ENCODE measurements around the gene PARK7.
"Not testable (repeated sequence)": the region's sequence is repeated elsewhere in the genome, so short reads cannot be mapped to it uniquely, and the experiment has no call there.

PARK7 gene

DNA sequence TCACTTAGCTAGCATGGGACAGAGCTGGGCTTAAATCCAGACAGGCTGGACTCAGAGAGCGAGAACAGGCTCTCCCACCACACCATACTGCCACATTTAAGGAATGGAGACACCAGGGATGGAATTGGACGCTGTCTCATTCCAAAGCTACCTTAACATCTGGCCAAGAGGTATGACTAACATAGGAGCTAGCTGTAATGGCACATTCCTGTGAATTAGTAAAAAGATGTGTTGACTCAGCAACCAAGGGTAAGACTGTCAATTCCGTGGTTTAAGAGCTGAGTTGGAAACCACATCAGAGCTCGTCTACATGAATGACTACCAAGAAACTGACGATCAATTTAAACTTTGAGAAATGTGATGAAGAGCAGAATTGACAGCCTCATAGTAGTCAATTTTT lies 12.6 kb upstream of the PARK7 start:
- DNase-seq, result no peak

DNA sequence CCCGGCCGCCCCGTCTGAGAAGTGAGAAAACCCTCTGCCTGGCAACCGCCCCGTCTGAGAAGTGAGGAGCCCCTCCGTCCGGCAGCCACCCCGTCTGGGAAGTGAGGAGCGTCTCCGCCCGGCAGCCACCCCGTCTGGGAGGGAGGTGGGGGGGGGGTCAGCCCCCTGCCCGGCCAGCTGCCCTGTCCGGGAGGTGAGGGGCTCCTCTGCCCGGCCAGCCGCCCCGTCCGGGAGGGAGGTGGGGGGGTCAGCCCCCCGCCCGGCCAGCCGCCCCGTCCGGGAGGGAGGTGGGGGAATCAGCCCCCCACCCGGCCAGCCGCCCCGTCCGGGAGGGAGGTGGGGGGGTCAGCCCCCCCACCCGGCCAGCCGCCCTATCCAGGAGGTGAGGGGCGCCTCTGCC lies 8.7 kb upstream of the PARK7 start:
- DNase-seq, result not testable (repeated sequence)

DNA sequence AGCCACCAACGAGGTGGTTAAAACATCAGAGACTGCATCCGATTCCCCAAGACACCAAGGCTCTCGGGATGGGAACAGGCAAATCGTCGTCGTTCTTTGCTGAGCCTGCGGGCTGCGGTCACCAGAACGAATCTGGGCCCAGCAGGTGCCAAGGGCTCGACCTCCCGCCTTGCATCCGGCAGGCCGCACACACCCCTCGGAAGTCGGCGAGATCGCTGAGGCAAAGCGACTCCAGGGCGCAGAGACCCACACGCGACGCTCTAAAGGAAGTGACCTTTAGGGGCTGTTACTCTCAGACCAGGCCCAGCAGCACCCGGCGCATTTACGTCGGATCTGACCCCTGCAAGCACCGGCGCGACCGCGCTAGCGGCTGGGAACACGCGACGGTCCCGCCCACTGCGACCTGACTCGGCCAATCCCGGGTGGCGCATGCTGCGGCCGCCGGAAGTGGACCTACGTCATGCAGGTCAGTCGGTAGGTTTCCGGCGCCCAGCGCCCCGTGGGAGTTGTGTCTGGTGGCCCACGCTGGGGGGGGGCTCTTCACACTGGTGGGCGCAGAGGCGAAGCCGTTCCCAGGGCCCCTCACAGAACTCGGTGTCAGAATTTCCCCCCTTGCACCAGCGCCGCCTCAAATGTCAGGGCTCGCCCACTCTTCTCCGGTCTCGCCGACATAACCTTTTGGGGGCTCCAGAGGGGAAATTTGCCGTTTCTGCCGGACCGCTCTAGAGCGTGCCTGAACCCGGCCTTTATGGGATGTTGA lies 7.5 kb upstream of the PARK7 start:
- peak; percentile 86 for DNase-seq

DNA sequence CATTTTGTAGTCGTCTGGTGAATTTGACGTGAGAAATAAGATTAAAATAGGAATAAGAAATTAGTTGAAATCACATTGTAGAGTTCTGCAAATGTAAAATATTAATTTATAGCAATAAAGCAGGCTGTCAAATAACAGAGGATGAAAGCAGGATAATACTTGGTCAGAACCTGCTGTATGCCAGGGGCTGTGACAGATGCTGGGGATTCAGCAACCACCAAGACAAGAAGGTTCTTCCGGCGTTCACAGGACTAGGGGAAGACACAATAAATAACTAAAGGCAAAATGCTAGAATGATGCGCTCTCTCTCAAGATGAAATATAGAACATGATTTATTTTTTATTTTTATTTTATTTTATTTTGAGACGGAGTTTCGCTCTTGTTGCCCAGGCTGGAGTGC lies 6.8 kb upstream of the PARK7 start:
- DNase-seq, result no peak

DNA sequence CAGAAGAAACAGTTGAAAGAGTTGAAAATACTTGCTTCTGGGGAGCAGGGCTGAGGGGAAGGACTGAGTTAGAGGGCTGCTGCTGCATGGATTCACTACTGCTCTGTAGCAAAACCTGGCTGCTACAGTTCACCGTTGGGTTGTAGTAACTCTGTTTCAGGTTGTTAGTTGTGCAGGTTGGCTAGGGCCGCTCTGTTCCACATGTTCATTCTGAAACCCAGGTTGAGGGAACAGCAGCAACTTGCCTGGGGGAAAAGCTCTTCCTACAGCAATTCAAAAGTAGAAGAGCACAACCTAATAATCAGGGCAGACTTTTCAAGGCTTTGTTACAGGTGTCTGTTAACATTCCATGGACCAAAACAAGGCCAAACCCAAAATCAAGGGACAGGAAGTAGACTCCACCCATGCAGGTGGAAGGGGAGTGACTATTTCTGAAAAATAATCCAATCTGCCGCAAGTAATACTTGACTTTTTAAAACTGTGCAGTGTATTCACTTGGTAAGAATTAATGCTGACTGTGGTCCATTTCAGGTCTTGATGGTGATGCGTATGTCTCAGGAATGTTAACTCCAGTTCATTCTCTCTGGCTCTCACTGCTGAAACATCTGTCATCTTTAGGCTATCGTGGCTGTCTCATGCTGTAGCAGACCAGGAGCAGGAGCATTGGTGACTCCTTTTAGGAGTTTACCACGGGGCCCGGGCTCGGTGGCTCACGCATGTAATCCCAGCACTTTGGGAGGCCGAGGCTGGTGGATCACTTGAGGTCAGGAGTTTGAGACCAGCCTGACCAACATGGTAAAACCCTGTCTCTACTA lies 5.1 kb upstream of the PARK7 start:
- DNase-seq, result no peak

DNA sequence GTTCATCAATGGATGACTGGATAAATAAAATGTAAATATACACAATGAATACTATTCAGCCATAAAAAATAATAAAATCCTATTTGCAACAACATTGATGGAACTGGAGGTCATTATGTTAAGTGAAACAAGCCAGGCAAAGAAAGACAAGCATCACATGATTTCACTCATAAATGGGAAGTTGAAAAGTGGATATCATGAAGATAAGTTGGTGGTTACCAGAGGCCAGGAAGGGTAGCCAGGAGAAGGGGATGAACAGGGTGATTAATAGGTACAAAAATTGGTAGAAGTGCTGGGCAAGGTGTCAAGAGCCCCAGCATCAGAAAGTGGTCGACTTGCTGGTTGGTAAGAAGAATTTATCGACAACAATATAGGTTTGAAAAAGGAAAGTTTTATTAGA lies 1.3 kb upstream of the PARK7 start:
- DNase-seq, result no peak

DNA sequence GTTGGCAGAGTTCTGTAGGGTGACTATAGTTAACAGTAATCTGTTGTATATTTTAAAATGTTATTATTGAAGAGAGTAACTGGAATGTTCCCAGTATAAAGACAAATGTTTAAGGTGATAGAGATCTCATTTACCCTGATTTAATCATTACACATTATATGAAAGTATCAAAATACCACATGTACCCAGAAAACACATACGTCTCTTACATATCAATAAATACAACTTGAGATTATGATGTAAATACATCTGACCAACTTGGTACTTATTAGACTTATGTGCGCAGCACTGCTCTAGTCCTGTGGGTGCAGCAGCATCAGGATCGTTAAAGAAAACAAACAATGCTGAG lies 670 bp upstream of the PARK7 start:
- DNase-seq, result no peak

DNA sequence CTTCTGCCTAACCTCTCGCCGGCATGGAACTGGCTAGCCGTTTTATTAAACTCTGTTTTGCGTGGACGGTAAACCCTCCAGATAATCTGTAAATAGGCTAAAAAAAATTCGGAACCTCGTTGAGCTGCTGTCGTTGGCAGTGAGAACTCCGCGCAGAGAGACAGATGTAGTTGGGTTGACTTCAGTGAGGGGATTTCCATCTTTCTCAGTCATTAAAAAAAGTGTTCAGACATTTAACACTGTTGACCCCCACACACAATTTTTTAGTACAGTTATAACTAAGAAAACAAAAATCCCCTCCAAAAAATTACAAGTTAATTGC lies 464 bp downstream of the PARK7 start:
- DNase-seq, result peak; percentile 53

DNA sequence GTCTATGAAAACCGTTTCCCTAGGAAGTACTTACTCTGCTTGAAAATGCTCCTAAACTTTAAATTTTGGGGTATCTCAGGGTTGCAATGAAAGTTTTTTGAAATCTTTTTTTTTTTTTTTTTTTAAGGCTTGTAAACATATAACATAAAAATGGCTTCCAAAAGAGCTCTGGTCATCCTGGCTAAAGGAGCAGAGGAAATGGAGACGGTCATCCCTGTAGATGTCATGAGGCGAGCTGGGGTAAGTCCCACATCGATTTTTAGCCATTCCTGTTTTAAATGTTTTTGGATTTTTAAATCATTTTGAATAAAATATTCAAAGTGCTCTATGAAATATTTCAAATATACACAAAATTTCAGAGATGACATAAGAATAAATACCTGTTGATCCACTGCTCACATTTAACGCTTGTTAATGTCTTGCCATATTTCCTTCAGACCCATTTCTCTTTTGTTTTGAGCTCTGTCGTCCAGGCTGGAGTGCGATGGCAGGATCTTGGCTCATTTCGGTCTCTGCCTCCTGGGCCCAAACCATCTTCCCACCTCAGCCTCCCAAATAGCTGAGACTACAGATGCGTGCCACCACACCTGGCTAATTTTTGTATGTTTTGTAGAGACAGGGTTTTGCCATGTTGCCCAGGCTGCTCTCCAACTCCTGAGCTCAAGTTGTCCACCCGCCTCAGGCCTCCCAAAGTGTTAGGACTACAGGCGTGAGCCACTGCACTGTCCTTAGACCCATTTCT lies 1.3 kb downstream of the PARK7 start:
- DNase-seq, result no peak

DNA sequence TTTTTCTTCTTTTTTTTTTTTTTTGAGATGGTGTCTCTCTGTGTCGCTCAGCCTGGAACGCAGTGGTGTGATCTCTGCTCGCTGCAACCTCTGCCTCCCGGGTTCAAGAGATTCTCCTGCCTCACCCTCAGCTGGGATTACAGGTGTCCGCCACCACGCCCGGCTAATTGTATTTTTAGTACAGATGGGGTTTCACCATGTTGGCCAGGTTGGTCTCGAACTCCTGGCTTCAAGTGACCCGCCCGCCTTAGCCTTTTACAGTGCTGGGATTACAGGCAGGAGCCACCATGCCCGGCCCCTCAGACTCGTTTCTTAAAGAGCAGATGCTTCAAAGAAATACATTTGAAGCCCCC lies 1.8 kb downstream of the PARK7 start:
- DNase-seq, result not testable (repeated sequence)

DNA sequence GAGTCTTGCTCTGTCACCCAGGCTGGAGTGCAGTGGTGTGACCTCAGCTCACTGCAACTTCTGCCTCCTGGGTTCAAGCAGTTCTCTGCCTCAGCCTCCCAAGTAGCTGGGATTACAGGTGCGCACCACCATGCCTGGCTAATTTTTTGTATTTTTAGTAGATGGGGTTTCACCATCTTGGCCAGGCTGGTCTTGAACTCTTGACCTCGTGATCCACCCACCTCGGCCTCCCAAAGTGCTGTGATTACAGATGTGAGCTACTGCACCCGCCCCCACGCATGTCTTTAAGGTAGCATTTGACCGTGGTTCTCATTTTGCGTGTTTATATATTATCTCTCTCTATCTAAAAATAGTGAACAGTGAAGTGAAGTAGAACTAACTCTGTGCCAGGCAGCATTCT lies 2.3 kb downstream of the PARK7 start:
- DNase-seq, result not testable (repeated sequence)

DNA sequence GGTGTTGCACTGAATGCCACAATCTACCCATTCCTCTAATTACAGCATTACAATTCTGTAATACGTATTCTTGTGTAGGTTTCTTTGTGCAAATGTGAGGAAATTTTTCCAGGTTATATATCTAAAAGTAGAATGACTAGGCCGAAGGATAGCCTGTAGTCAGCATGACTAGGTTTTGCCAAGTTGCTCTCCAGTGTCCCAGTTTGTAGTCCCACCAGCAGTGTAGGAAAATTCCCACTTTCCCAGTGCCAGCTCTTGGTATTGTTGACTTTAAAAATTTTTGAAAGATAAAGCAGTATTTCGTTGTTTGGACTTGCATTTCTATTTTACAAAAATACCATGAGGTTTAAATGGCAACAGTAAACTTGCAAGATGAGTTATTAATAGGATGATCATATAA lies 3.0 kb downstream of the PARK7 start:
- DNase-seq, result no peak

DNA sequence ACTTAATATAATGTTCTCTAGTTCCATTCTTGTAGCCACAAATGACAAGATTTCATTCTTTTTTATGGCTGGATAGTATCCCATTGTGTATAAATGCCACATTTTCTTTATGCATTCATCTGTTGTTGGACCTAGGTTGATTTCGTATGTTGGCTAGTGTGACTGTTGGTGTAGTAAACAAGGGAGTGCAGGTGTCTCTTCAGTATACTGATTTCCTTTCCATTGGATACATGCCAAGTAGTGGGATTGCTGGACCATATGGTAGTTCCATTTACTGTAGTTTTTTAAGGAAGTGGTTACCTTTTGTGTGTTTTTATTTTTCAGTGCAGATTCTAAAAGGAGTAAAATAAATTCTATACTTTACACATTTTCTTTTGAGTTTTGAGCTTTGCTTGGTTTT lies 5.7 kb downstream of the PARK7 start:
- DNase-seq, result no peak

DNA sequence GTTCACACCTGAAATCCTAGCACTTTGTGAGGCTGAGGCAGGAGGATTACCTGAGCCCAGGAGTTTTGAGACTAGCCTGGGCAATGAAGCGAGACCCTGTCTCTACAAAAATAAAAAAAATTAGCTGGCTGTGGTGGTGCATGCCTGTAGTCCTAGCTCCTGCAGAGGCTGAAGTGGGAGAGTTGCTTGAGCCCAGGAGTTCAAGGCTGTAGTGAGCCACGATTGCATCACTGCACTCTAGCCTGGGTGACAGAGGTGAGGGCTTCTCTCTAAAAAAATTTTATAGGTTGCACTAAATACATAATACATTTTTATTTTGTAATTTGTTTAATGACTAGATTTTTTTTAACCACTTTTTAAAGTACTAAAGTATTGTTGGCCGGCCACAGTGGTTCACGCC lies 6.1 kb downstream of the PARK7 start:
- DNase-seq, result no peak

DNA sequence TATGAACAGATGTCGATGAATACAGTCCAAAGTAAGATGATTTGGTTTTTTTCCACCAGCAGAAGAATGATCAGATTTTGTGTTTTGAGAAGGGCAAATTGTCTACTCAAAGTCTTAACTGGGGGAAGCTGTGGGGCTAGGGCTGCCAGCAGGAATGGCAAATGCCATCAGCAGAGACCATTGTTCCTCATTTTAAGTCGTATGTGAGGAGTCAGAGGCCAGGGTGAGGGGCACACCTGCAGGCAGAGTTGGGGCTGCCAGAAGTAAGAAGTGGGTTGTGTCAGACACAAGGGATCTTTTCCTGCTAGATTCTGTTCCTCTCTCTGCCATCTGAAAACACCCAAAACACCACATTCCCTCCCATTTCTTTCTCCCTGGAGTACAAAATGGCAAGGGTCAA lies 8.7 kb downstream of the PARK7 start:
- DNase-seq, result no peak

DNA sequence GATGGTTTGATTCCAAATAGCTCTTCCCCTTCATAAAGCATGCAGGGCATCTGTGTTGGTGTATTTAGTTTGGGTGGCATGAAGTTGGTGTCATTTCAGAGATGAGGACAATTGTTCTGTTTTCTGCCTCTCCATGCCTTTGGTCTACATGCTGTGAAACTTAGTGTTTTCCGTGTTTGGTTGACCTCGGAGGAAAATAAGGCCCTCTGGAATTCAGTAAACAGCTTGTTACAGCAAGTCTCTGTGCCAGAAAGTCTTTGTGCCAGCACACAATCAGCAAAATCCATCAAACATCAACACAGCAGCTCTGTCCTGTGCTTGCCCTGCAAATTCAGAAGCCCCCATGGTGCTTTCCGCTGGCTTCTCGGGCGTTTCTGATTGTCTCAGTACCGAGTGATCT lies 9.5 kb downstream of the PARK7 start:
- no peak for DNase-seq

DNA sequence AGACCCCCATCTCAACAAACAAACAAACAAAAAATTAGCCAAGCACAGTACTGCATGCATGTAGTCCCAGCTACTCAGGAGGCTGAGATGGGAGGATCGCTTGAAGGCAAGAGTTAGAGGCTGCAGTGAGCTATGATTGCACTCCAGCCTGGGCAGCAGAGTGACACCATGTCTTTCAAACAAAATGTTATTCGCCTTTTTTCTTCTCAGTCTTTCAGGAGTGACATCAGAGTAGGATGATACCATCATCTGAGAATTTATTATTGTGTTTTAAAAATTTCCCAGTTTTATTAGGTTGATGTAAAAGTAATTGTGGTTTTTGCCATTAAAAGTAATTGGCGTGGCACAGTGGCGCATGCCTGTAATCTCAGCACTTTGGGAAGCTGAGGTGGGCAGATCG lies 10.8 kb downstream of the PARK7 start:
- no peak for DNase-seq

DNA sequence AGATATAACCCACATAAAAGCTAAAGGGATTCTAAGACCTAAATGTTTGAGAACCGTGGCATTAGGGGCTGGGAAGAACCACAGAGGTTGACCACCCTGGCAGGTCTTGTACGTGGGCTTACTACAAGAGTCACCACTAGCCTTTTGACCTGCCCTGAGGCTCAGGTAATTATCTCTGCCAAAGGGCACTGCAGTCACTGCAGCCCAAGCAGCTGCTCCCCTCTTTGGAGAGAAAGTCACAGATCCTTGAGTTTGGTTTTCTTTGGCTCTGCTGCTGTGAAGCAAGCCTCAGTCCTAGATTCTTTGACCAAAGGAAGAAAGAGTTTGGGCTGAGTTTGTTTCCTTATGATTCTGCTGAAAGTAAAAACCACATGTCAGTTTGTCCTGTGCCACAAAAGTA lies 11.6 kb downstream of the PARK7 start:
- no peak for DNase-seq

DNA sequence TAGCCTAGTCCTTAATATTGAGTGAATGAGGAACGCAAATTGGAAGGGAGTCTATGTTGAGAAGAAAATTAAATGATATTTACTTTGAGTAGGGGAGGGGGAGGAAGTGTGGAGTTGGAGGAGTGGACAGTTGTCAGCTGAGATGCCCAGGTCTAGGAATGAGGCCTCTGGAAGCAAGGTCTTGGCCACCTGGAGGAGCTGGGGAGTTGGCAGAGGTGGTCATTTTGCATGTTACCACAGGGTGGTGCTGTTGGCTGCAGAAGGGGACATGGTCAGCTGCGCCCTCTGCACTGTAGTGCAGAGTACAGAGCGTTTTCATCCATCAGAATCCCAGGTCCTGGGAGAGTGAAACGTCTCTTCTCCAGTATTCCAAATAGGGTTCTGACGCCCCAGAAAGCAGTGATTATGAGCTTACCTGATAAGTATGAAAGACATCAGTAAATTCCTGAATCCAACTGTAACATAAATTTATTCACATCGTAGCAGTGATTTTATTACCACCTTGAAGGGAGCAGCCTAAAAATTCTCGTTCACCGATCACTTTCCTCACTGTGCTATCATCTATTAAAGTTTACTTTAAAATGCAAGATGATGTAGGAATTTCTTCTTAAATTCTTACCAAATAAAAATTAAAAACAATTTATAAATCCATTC lies 13.8 kb downstream of the PARK7 start:
- peak; percentile 6 for DNase-seq

DNA sequence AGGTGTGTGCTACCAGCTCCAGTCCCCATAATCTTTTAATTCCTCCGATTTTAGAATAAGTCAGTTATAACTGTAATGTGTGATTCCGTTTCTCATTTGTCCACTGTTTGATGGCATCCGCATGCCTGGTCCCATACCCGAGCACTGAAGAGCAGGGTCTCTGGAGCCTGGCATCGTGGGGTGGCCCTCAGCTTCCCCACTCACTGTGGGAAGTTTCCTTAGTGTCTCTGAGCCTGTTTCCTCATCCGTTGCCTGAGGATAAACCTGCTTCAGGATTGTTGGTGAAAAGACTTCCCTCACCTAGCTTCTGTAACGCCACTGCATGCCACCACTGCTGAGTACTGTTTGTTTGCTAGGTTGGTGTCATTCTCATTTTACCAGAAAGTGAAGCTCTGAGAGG lies 19.5 kb downstream of the PARK7 start:
- no peak for DNase-seq

DNA sequence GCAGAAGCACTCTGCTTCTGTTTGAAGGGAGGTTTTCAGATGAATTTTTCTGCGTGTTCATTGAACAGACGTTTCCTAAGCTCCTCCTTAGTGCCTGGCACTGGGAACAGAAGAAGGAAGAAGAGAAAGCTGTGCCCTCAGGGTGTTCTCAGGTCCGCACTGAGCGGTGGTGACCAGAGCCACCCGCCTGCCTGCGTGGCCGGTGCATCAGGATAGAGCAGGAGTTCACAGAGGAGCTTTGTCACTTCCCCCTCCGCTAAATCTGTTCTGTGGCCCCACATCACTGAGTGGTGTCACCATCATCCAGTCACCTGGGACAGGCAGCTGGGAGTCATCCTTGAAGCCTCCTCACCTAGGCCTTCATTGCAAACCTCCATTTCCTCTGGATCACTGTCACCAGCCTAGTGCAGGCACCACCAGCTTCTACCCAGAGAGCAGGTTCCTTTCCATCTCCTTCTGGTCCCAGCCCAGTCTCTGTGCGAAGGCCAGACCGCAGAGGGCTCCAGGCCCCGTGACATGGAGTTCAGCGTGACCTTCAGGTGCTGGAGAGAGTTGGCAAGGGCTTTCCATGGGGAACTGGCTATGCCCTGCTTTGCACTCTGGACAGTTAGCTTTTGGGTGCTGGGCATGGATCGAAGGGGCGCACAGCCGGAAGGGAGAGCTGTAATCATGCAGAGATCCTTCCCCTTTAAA lies 21.7 kb downstream of the PARK7 start:
- no peak for DNase-seq

DNA sequence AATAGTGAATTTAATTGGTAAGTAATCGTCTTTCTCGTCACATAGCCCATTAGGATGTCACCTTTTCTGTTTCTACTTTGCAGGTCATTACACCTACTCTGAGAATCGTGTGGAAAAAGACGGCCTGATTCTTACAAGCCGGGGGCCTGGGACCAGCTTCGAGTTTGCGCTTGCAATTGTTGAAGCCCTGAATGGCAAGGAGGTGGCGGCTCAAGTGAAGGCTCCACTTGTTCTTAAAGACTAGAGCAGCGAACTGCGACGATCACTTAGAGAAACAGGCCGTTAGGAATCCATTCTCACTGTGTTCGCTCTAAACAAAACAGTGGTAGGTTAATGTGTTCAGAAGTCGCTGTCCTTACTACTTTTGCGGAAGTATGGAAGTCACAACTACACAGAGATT lies 23.3 kb downstream of the PARK7 start:
- DNase-seq, result no peak

Measured in CD4-positive, alpha-beta T cell treated with Interferon gamma for 1 hour (primary cell).